ENCODE results near the gene MAP4K3.

The MAP4K3 gene

GRCh38 chr2:39479696-39480095 lies 42.6 kb upstream of the MAP4K3 start:
- no peak for DNase-seq (ENCODE audit: low spot score)
- in situ Hi-C loops (cut with MboI; ENCODE audit: low sequenced_read_pairs, unreplicated experiment): no loop called here
- no peak for TF ChIP-seq CTCF (IDR thresholded peaks at IDR 0.05; ENCODE audit: borderline replicate concordance, control extremely low read depth, extremely low read depth, insufficient read depth, missing control alignments)

GRCh38 chr2:39479053-39479670 lies 42.1 kb upstream of the MAP4K3 start:
- no peak for TF ChIP-seq CTCF (IDR thresholded peaks at IDR 0.05; ENCODE audit: borderline replicate concordance, control extremely low read depth, extremely low read depth, insufficient read depth, missing control alignments)
- DNase-seq (ENCODE audit: low spot score): no peak
- in situ Hi-C loops (cut with MboI; ENCODE audit: low sequenced_read_pairs, unreplicated experiment): no loop called here

GRCh38 chr2:39476524-39476923 lies 39.4 kb upstream of the MAP4K3 start:
- in situ Hi-C loops (cut with MboI; ENCODE audit: low sequenced_read_pairs, unreplicated experiment): no loop called here
- peak; percentile 38 for DNase-seq (ENCODE audit: low spot score)
- no peak for TF ChIP-seq CTCF (IDR thresholded peaks at IDR 0.05; ENCODE audit: borderline replicate concordance, control extremely low read depth, extremely low read depth, insufficient read depth, missing control alignments)

GRCh38 chr2:39475006-39475405 lies 37.9 kb upstream of the MAP4K3 start:
- DNase-seq (ENCODE audit: low spot score): no peak
- in situ Hi-C loops (cut with MboI; ENCODE audit: low sequenced_read_pairs, unreplicated experiment): no loop called here
- no peak for TF ChIP-seq CTCF (IDR thresholded peaks at IDR 0.05; ENCODE audit: borderline replicate concordance, control extremely low read depth, extremely low read depth, insufficient read depth, missing control alignments)

GRCh38 chr2:39470580-39470979 lies 33.5 kb upstream of the MAP4K3 start:
- TF ChIP-seq CTCF (IDR thresholded peaks at IDR 0.05; ENCODE audit: borderline replicate concordance, control extremely low read depth, extremely low read depth, insufficient read depth, missing control alignments): no peak
- in situ Hi-C loops (cut with MboI; ENCODE audit: low sequenced_read_pairs, unreplicated experiment): no loop called here
- DNase-seq (ENCODE audit: low spot score): peak; percentile 31

- no peak for TF ChIP-seq CTCF (IDR thresholded peaks at IDR 0.05; ENCODE audit: borderline replicate concordance, control extremely low read depth, extremely low read depth, insufficient read depth, missing control alignments)
- in situ Hi-C loops (cut with MboI; ENCODE audit: low sequenced_read_pairs, unreplicated experiment): no loop called here
- DNase-seq (ENCODE audit: low spot score): peak; percentile 34
Observed at GRCh38 chr2:39469807-39470206, 32.7 kb upstream of the MAP4K3 start.
